HG02870 (cell line): ENCODE measurements around the gene USP49.

Source experiments
- ATAC-seq: cut with Tn5 transposase; IDR thresholded peaks from one replicate; pipeline ENCODE4 v1.9.1; 2021; ENCODE audit warnings: mild to moderate bottlenecking, moderate library complexity; ENCODE audit not compliant: unreplicated experiment

The USP49 gene

GRCh38 chr6:41931792-41932191 lies 36.6 kb upstream of the USP49 start:
- ATAC-seq = no peak

- no peak for ATAC-seq
Observed at GRCh38 chr6:41929924-41930323, 34.7 kb upstream of the USP49 start.

- ATAC-seq = no peak
Observed at GRCh38 chr6:41927253-41927652, 32.1 kb upstream of the USP49 start.

GRCh38 chr6:41922154-41922553 lies 27.0 kb upstream of the USP49 start:
- no peak for ATAC-seq

- no peak for ATAC-seq
Observed at GRCh38 chr6:41921712-41921998, 26.5 kb upstream of the USP49 start.

GRCh38 chr6:41920921-41921711 lies 25.9 kb upstream of the USP49 start, which contains the start of the genes BYSL and MED20:
BYSL (plus strand) TSS chr6:41921499; CDS start chr6:41921563, 64 bp downstream.
MED20 (minus strand) TSS chr6:41921139; CDS start chr6:41921018, 121 bp downstream.
- peak; percentile 86 for ATAC-seq

- no peak for ATAC-seq
Observed at GRCh38 chr6:41917528-41917927, 22.4 kb upstream of the USP49 start.

GRCh38 chr6:41914869-41915530 lies 19.8 kb upstream of the USP49 start:
- no peak for ATAC-seq

GRCh38 chr6:41914343-41914742 lies 19.2 kb upstream of the USP49 start:
- no peak for ATAC-seq

- no peak for ATAC-seq
Observed at GRCh38 chr6:41909727-41910126, 14.6 kb upstream of the USP49 start.

- ATAC-seq = no peak
Observed at GRCh38 chr6:41901882-41902519, 6.8 kb upstream of the USP49 start.

- ATAC-seq = no peak
Observed at GRCh38 chr6:41900861-41901260, 5.7 kb upstream of the USP49 start.

- ATAC-seq = no peak
Observed at GRCh38 chr6:41896281-41896680, 1.1 kb upstream of the USP49 start.

GRCh38 chr6:41894366-41895299 lies 542 bp downstream of the USP49 start:
- ATAC-seq = peak; percentile 23

GRCh38 chr6:41892921-41893564 lies 2.1 kb downstream of the USP49 start:
- ATAC-seq = no peak

- ATAC-seq = no peak
Observed at GRCh38 chr6:41887331-41887751, 7.8 kb downstream of the USP49 start.

- no peak for ATAC-seq
Observed at GRCh38 chr6:41885930-41886329, 9.2 kb downstream of the USP49 start.

- no peak for ATAC-seq
Observed at GRCh38 chr6:41884957-41885356, 10.2 kb downstream of the USP49 start.

GRCh38 chr6:41881506-41881905 lies 13.7 kb downstream of the USP49 start:
- ATAC-seq = no peak

- ATAC-seq = no peak
Observed at GRCh38 chr6:41878961-41879405, 16.2 kb downstream of the USP49 start.
